GM10266 (cell line): Measurements from ENCODE around the gene CFAP45.

Experiments
- DNase-seq: peaks from one replicate; pipeline ENCODE4 v3.0.0; 2012; ENCODE audit errors: extremely low spot score
- CTCF ChIP-seq: IDR thresholded peaks from 2 replicates; pipeline ENCODE4 v1.5.1; 2012; ENCODE audit warnings: mild to moderate bottlenecking, low read depth; ENCODE audit not compliant: control insufficient read depth, insufficient read depth; ENCODE audit errors: missing control alignments

The CFAP45 gene

GRCh38 chr1:159944623-159945455 is 44.9 kb upstream of the CFAP45 start:
- DNase-seq, result no peak
- no peak for TF ChIP-seq CTCF

GRCh38 chr1:159943908-159944622 is 44.1 kb upstream of the CFAP45 start:
- TF ChIP-seq CTCF, result no peak
- peak; percentile 21 for DNase-seq

- no peak for DNase-seq
- TF ChIP-seq CTCF, result no peak
Measured at GRCh38 chr1:159943278-159943640, 43.3 kb upstream of the CFAP45 start.

GRCh38 chr1:159942632-159943277 is 42.8 kb upstream of the CFAP45 start:
- DNase-seq, result no peak
- TF ChIP-seq CTCF, result no peak

- DNase-seq, result no peak
- no peak for TF ChIP-seq CTCF
Measured at GRCh38 chr1:159941591-159942560, 41.9 kb upstream of the CFAP45 start.

- TF ChIP-seq CTCF, result no peak
- no peak for DNase-seq
Measured at GRCh38 chr1:159941141-159941540, 41.2 kb upstream of the CFAP45 start.
